SK-N-SH (cell line): ENCODE results near the gene CTSH. TPM values are rescaled to one million over a fixed set of nuclear protein-coding genes. Genes with fewer than 3 reads are reported as not detected.

ENCODE experiments used
- CTCF ChIA-PET: fragments of 300-600, 350-600 bp; formaldehyde crosslinking; extraction: SDS; loops from one replicate; lab custom pipeline; 2021; lab: Yijun Ruan, JAX
- POLR2A ChIA-PET: fragments of 350-600 bp; sonication (Branson Sonifier 250); formaldehyde crosslinking; extraction: SDS; loops from one replicate; lab custom pipeline; 2020; ENCODE audit warnings: antibody characterized with exemption, inconsistent platforms; lab: Yijun Ruan, JAX
- DNase-seq: peaks from one replicate; pipeline ENCODE4 v3.0.0; 2012
- H2AFZ ChIP-seq: fragments of 200-600 bp; sonication (generic); 2 replicates; pipeline ENCODE4 v1.8.1; 2016; ENCODE audit warnings: antibody characterized with exemption, mild to moderate bottlenecking, low read depth
- H3F3A ChIP-seq: fragments of 200-600 bp; sonication (generic); replicated peaks from 2 replicates; pipeline ENCODE3; 2016; ENCODE audit warnings: antibody characterized with exemption, mild to moderate bottlenecking; ENCODE audit not compliant: insufficient read depth
- H3K27ac ChIP-seq, 2 experiments: fragments of 200-500 bp in 1 of 2; fragments of 200-600 bp in 1 of 2; sonication (Bioruptor generic) in 1 of 2; sonication (generic), shearing (Covaris generic) in 1 of 2; 2 replicates each; pipeline versions ENCODE4 v1.5.1 to v1.6.1; 2014 to 2016; ENCODE audit warnings: low read depth in 2 of 2, inconsistent platforms in 1 of 2, low read length in 1 of 2, mild to moderate bottlenecking in 1 of 2, mixed read lengths in 1 of 2
- H3K27me3 ChIP-seq: fragments of 200-600 bp; sonication (generic), shearing (Covaris generic); 2 replicates; pipeline ENCODE4 v1.6.1; 2016; ENCODE audit warnings: mixed run types; ENCODE audit not compliant: insufficient read depth
- H3K36me3 ChIP-seq, 2 experiments: fragments of 200-500 bp in 1 of 2; fragments of 200-600 bp in 1 of 2; sonication (Bioruptor generic) in 1 of 2; sonication (generic) in 1 of 2; replicated peaks in 1 of 2; 2 replicates each; pipeline versions ENCODE3 to v1.5.1; 2014 to 2016; ENCODE audit warnings: low read length in 1 of 2, mild to moderate bottlenecking in 1 of 2; ENCODE audit not compliant: insufficient read depth in 2 of 2, control insufficient read depth in 1 of 2
- H3K4me1 ChIP-seq, 2 experiments: fragments of 200-500 bp in 1 of 2; fragments of 200-600 bp in 1 of 2; sonication (Bioruptor generic) in 1 of 2; sonication (generic), shearing (Covaris generic) in 1 of 2; 2 replicates each; pipeline versions ENCODE4 v1.5.1 to v1.6.1; 2014 to 2016; ENCODE audit warnings: low read depth in 1 of 2, low read length in 1 of 2, mixed run types in 1 of 2; ENCODE audit not compliant: insufficient read depth in 2 of 2, control insufficient read depth in 1 of 2
- H3K4me2 ChIP-seq: fragments of 200-600 bp; sonication (generic), shearing (Covaris generic); 2 replicates; pipeline ENCODE4 v1.6.1; 2017; ENCODE audit warnings: mixed run types
- H3K4me3 ChIP-seq, 2 experiments: fragments of 200-500 bp in 1 of 2; fragments of 200-600 bp in 1 of 2; sonication (Bioruptor generic) in 1 of 2; sonication (generic), shearing (Covaris generic) in 1 of 2; 2 replicates each; pipeline versions ENCODE4 v1.5.1 to v1.8.1; 2014 to 2016; ENCODE audit warnings: low read depth in 2 of 2, inconsistent platforms in 1 of 2, low read length in 1 of 2, mild to moderate bottlenecking in 1 of 2, mixed read lengths in 1 of 2, moderate library complexity in 1 of 2
- H3K79me2 ChIP-seq: fragments of 200-600 bp; sonication (generic); 2 replicates; pipeline ENCODE4 v1.8.1; 2017; ENCODE audit warnings: mild to moderate bottlenecking; ENCODE audit not compliant: insufficient read depth
- H3K9ac ChIP-seq: fragments of 200-600 bp; sonication (generic); 2 replicates; pipeline ENCODE4 v1.6.1; 2017; ENCODE audit warnings: mixed run types
- H3K9me2 ChIP-seq: fragments of 200-600 bp; sonication (generic); 2 replicates; pipeline ENCODE4 v1.6.1; 2017; ENCODE audit warnings: mixed run types
- H3K9me3 ChIP-seq: fragments of 200-600 bp; sonication (generic); 2 replicates; pipeline ENCODE4 v1.6.1; 2017; ENCODE audit warnings: mixed run types, mild to moderate bottlenecking, moderate library complexity
- H4K20me1 ChIP-seq: fragments of 200-600 bp; sonication (generic); 2 replicates; pipeline ENCODE4 v1.6.1; 2017; ENCODE audit warnings: mild to moderate bottlenecking, mixed run types; ENCODE audit not compliant: insufficient read depth
- CHD2 ChIP-seq: fragments of 150-350 bp; IDR thresholded peaks from 2 replicates; pipeline ENCODE4 v1.6.1; 2018; ENCODE audit warnings: low read length; ENCODE audit not compliant: partially characterized antibody
- ELF1 ChIP-seq: IDR thresholded peaks from 2 replicates; pipeline ENCODE4 v1.4.0; 2012
- EZH2phosphoT487 ChIP-seq: fragments of 200-600 bp; sonication (generic); IDR thresholded peaks from 2 replicates; pipeline ENCODE4 v1.6.1; 2017; ENCODE audit warnings: low read depth, mixed run types, mild to moderate bottlenecking, antibody characterized with exemption, moderate library complexity, borderline replicate concordance
- GATA2 ChIP-seq: sonication (generic); formaldehyde crosslinking; IDR thresholded peaks from 2 replicates; pipeline ENCODE4 v1.5.0; 2020; ENCODE audit warnings: mild to moderate bottlenecking, missing genetic modification reagents
- MEF2A ChIP-seq: IDR thresholded peaks from 2 replicates; pipeline ENCODE4 v1.4.0; 2012; ENCODE audit warnings: low read depth, borderline replicate concordance
- MXI1 ChIP-seq: IDR thresholded peaks from 2 replicates; pipeline ENCODE4 v1.6.1; 2012; ENCODE audit warnings: mild to moderate bottlenecking, low read depth, low read length, improper control_type of control experiment
- NFIC ChIP-seq: IDR thresholded peaks from 2 replicates; pipeline ENCODE4 v1.4.0; 2012; ENCODE audit warnings: borderline replicate concordance
- NRF1 ChIP-seq: IDR thresholded peaks from 2 replicates; pipeline ENCODE4 v1.6.1; 2012; ENCODE audit warnings: low read depth, mild to moderate bottlenecking, low read length
- POLR2AphosphoS5 ChIP-seq: IDR thresholded peaks from 2 replicates; pipeline ENCODE4 v1.6.1; 2012; ENCODE audit warnings: low read depth, low read length
- RAD21 ChIP-seq: IDR thresholded peaks from 2 replicates; pipeline ENCODE4 v1.6.1; 2012; ENCODE audit warnings: mild to moderate bottlenecking, low read length
- RCOR1 ChIP-seq: fragments of 150-350 bp; IDR thresholded peaks from 2 replicates; pipeline ENCODE4 v1.6.1; 2017; ENCODE audit warnings: antibody characterized with exemption, low read length
- RXRA ChIP-seq: IDR thresholded peaks from 2 replicates; pipeline ENCODE4 v1.4.0; 2012; ENCODE audit warnings: low read depth, mild to moderate bottlenecking, borderline replicate concordance
- SIN3A ChIP-seq: IDR thresholded peaks from 2 replicates; pipeline ENCODE4 v1.6.1; 2012; ENCODE audit warnings: low read depth, mild to moderate bottlenecking, low read length, moderate library complexity, borderline replicate concordance
- SMC3 ChIP-seq: IDR thresholded peaks from 2 replicates; pipeline ENCODE4 v1.6.1; 2012; ENCODE audit warnings: low read depth, low read length, improper control_type of control experiment
- TAF1 ChIP-seq: IDR thresholded peaks from 2 replicates; pipeline ENCODE4 v1.6.1; 2012; ENCODE audit warnings: low read depth, mild to moderate bottlenecking, low read length, moderate library complexity, borderline replicate concordance
- TEAD4 ChIP-seq: IDR thresholded peaks from 2 replicates; pipeline ENCODE4 v1.4.0; 2012; ENCODE audit warnings: mild to moderate bottlenecking, borderline replicate concordance; ENCODE audit not compliant: insufficient read depth
- YY1 ChIP-seq: IDR thresholded peaks from 2 replicates; pipeline ENCODE4 v1.4.0; 2012; ENCODE audit warnings: low read depth, mild to moderate bottlenecking
- WGBS: methylation state at CpG from one replicate; pipeline ENCODE4 v1.1.6; 2017; ENCODE audit warnings: low lambda C conversion rate; 5-methylcytosine and 5-hydroxymethylcytosine counted together
- polyA plus RNA-seq, 3 experiments: library from polyadenylated mRNA; depleted of rRNA; stranded (reverse); fragments of >200 nt; gene quantifications; 2 replicates each; pipeline ENCODE4 v1.2.3, GENCODE V29; 2012
- TF ChIP-seq, protein P1 (sequence below): IDR thresholded peaks from 2 replicates; pipeline ENCODE4; 2012
- TF ChIP-seq, protein P2 (sequence below): IDR thresholded peaks from 2 replicates; pipeline ENCODE4 v1.4.0; 2012; ENCODE audit warnings: low read depth
- TF ChIP-seq, protein P3 (sequence below): fragments of 150-350 bp; IDR thresholded peaks from 2 replicates; pipeline ENCODE4 v1.6.1; 2017; ENCODE audit warnings: antibody characterized with exemption, low read length, low read depth, borderline replicate concordance
- TF ChIP-seq, protein P4 (sequence below): fragments of 150-350 bp; IDR thresholded peaks from 2 replicates; pipeline ENCODE4 v1.6.1; 2016; ENCODE audit warnings: mild to moderate bottlenecking, low read depth, low read length
- TF ChIP-seq, protein P5 (sequence below): IDR thresholded peaks from 2 replicates; pipeline ENCODE4 v1.4.0; 2012; ENCODE audit warnings: low read depth, borderline replicate concordance

Gene CTSH
- polyA plus RNA-seq, 1 of the 3 experiments (the other 2 are of a cell fraction), result 22.7 TPM

DNA sequence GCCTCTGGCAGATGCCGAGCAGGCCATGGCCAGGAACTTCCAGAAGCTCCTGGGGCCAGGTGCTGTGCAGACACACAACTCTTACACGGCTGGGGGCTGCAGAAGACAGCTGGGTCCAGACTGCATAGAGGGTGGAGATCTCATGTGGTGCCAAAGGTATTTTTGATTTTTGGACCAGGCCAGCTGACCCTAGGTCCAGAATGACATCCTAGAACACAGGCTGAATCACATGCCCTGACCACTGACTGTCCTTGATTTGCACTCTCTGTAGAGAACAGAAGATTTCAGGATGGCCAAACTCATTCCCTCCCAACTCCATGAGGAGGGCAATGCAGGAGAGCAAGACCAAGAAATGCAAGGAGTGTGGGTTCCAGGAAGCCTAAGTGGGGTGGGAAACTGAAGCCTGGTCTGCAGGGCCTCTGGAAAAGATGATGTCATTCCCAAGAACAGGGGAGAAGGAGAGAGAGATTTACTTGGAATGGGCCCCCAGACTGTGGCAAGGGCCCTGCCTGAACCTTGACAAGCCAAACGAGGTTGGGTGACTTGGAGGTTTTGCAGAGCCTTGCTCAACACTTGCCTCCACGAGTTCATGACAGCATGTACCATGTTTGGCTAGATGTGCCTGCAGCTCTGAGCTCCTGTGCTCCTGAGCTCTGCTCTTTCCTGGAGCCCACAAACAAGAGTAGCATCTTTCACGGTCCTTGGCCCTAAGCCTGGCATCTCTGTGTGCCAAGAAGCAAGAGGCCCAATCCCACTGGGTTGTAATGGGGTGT is 38.5 kb upstream of the CTSH start:
- Histone ChIP-seq H4K20me1 (no peaks in the 10 kb centered on the region), H3K4me1 (peaks cover 0 to 6% of the 10 kb centered on the region in 2 experiments; a peak in 1 of 4 replicates), H3K9me3 (no peaks in the 10 kb centered on the region), H3K27me3 (no peaks in the 10 kb centered on the region), H2AFZ (no peak overlapping the region), H3K79me2 (no peaks in the 10 kb centered on the region), H3K4me3 (no peak overlapping the region), H3F3A (peaks cover 6% of the 10 kb centered on the region), H3K36me3 (no peaks in the 10 kb centered on the region), H3K4me2 (no peak overlapping the region), H3K9me2 (no peaks in the 10 kb centered on the region), H3K9ac (no peak overlapping the region), H3K27ac (no peak overlapping the region)
- no peak for DNase-seq
- TF ChIP-seq, protein P1, sequence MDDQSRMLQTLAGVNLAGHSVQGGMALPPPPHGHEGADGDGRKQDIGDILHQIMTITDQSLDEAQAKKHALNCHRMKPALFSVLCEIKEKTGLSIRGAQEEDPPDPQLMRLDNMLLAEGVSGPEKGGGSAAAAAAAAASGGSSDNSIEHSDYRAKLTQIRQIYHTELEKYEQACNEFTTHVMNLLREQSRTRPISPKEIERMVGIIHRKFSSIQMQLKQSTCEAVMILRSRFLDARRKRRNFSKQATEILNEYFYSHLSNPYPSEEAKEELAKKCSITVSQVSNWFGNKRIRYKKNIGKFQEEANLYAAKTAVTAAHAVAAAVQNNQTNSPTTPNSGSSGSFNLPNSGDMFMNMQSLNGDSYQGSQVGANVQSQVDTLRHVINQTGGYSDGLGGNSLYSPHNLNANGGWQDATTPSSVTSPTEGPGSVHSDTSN, result no peak
- TF ChIP-seq TEAD4, result no peak
- no peak for TF ChIP-seq POLR2AphosphoS5
- TF ChIP-seq RAD21, result no peak
- no peak for TF ChIP-seq NFIC
- POLR2A ChIA-PET, result no interaction called here
- CTCF ChIA-PET, result interaction anchor here (8.2 kb wide), 1 partner anchor 74 kb away, joined by 79 read pairs; no protein-coding TSS in a partner anchor
- WGBS, result 43% methylated on average over 4 of the region's 5 CpGs

DNA sequence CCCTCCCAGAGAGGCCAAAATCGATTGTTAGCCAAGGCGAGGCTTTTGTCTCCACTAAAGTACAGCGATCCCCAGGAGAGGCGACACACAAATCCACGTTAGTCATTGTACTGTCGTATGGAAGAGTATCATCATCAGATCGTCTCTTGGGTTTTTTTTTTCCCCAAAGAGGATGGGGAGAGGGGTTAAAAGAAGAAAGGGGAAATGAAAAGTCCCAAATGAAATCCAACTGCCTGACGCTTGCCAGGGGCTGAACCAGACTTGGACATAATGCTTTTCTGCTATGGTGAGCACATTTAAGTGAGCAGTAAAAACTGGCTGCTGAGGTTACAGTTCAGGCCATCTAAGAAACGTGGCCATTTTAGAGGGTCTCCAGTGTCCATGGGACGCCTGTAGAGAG is 37.9 kb upstream of the CTSH start:
- CTCF ChIA-PET, result interaction anchor here (8.2 kb wide), 1 partner anchor 74 kb away, joined by 79 read pairs; no protein-coding TSS in a partner anchor
- no peak overlapping the region for H3K4me2 ChIP-seq
- H4K20me1 ChIP-seq, result no peaks in the 10 kb centered on the region
- H3F3A ChIP-seq, result peaks cover 6% of the 10 kb centered on the region
- H3K9me2 ChIP-seq, result no peaks in the 10 kb centered on the region
- no peaks in the 10 kb centered on the region for H3K36me3 ChIP-seq
- POLR2A ChIA-PET, result no interaction called here
- no peak overlapping the region for H3K4me3 ChIP-seq
- 71% methylated on average over 10 of the region's 10 CpGs for WGBS
- H3K9me3 ChIP-seq, result no peaks in the 10 kb centered on the region
- peaks cover 0 to 6% of the 10 kb centered on the region in 2 experiments; a peak in 1 of 4 replicates for H3K4me1 ChIP-seq
- TF ChIP-seq SIN3A, result no peak
- TF ChIP-seq RAD21, result no peak
- TF ChIP-seq MXI1, result no peak
- TF ChIP-seq GATA2 (CRISPR knock-in tag), result no peak
- no peak for TF ChIP-seq NRF1
- no peak for TF ChIP-seq RCOR1
- no peak for TF ChIP-seq MEF2A
- no peak for TF ChIP-seq ELF1
- TF ChIP-seq NFIC, result no peak
- TF ChIP-seq, protein P2, sequence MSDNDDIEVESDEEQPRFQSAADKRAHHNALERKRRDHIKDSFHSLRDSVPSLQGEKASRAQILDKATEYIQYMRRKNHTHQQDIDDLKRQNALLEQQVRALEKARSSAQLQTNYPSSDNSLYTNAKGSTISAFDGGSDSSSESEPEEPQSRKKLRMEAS, result no peak
- no peak for TF ChIP-seq TAF1
- no peak for TF ChIP-seq SMC3
- no peak for TF ChIP-seq YY1
- TF ChIP-seq, protein P3, sequence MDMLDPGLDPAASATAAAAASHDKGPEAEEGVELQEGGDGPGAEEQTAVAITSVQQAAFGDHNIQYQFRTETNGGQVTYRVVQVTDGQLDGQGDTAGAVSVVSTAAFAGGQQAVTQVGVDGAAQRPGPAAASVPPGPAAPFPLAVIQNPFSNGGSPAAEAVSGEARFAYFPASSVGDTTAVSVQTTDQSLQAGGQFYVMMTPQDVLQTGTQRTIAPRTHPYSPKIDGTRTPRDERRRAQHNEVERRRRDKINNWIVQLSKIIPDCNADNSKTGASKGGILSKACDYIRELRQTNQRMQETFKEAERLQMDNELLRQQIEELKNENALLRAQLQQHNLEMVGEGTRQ, result no peak
- TF ChIP-seq, protein P4, sequence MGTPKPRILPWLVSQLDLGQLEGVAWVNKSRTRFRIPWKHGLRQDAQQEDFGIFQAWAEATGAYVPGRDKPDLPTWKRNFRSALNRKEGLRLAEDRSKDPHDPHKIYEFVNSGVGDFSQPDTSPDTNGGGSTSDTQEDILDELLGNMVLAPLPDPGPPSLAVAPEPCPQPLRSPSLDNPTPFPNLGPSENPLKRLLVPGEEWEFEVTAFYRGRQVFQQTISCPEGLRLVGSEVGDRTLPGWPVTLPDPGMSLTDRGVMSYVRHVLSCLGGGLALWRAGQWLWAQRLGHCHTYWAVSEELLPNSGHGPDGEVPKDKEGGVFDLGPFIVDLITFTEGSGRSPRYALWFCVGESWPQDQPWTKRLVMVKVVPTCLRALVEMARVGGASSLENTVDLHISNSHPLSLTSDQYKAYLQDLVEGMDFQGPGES, result no peak
- TF ChIP-seq, protein P5, sequence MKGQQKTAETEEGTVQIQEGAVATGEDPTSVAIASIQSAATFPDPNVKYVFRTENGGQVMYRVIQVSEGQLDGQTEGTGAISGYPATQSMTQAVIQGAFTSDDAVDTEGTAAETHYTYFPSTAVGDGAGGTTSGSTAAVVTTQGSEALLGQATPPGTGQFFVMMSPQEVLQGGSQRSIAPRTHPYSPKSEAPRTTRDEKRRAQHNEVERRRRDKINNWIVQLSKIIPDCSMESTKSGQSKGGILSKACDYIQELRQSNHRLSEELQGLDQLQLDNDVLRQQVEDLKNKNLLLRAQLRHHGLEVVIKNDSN, result no peak
- TF ChIP-seq TEAD4, result no peak
- no peak for TF ChIP-seq EZH2phosphoT487
- TF ChIP-seq RXRA, result no peak
- TF ChIP-seq CHD2, result no peak
- TF ChIP-seq, all 33 proteins: peak for 0
- Histone ChIP-seq H3K79me2 (no peaks in the 10 kb centered on the region), H3K27me3 (no peaks in the 10 kb centered on the region), H3K27ac (no peak overlapping the region), H3K9ac (no peak overlapping the region), H2AFZ (no peak overlapping the region)
- no peak for DNase-seq
